Measurements from ENCODE around the gene DAB2. TPM values are rescaled to one million over a fixed set of nuclear protein-coding genes. Genes with fewer than 3 reads are reported as not detected.
A peak's percentile ranks its signal among the peaks of the same experiment; 100 is the strongest.

The DAB2 gene
- total and polyA plus RNA-seq, 12 donors, result 6.5 to 64.7 (median 22.3) TPM

GRCh38 chr5:39446231-39446630 is 21.5 kb upstream of the DAB2 start:
- TF ChIP-seq CTCF (IDR thresholded peaks at IDR 0.05), result no peak
- no peak overlapping the region for H3K4me3 ChIP-seq
- no peak for DNase-seq
- H3K36me3 ChIP-seq, result no peaks in the 10 kb centered on the region
- no peak for ATAC-seq
- H3K4me1 ChIP-seq, result peaks cover 0 to 11% (median 6%) of the 10 kb centered on the region in 9 donors
- WGBS, 2 donors, result 75% methylated on average over 3 of the region's 3 CpGs
- intact Hi-C loops (cut with DNase I), result no loop called here
- H3K9me3 ChIP-seq, result no peaks in the 10 kb centered on the region
- no peak overlapping the region for H3K27ac ChIP-seq
- H3K27me3 ChIP-seq, result no peaks in the 10 kb centered on the region

- H3K9me3 ChIP-seq, result no peaks in the 10 kb centered on the region
- peaks cover 0 to 22% (median 10%) of the 10 kb centered on the region in 9 donors for H3K4me1 ChIP-seq
- no peak for TF ChIP-seq CTCF (IDR thresholded peaks at IDR 0.05)
- intact Hi-C loops (cut with DNase I), result no loop called here
- no peak overlapping the region for H3K4me3 ChIP-seq
- WGBS, 2 donors, result 96 to 99% methylated on average over 2 of the region's 2 CpGs
- H3K27me3 ChIP-seq, result no peaks in the 10 kb centered on the region
- no peaks in the 10 kb centered on the region for H3K36me3 ChIP-seq
- no peak for DNase-seq
- no peak for ATAC-seq
- H3K27ac ChIP-seq, result no peak overlapping the region
These were observed 19.1 kb upstream of the DAB2 start for GRCh38 chr5:39443911-39444310.

- intact Hi-C loops (cut with DNase I), result no loop called here
These were observed 18.2 kb upstream of the DAB2 start for GRCh38 chr5:39442991-39443390.

GRCh38 chr5:39441838-39442237 is 17.1 kb upstream of the DAB2 start:
- H3K27ac ChIP-seq, result peak overlapping the region in 3 of 10 donors; percentile 6 to 41 (median 28)
- H3K36me3 ChIP-seq, result no peaks in the 10 kb centered on the region
- WGBS, 2 donors, result 58 to 65% methylated on average over 2 of the region's 2 CpGs
- intact Hi-C loops (cut with DNase I), result no loop called here
- H3K9me3 ChIP-seq, result no peaks in the 10 kb centered on the region
- DNase-seq (no peak), ATAC-seq (peak in 3 of 8 donors; percentile 37 to 55 (median 46))
- peaks cover 0 to 25% (median 10%) of the 10 kb centered on the region in 9 donors for H3K4me1 ChIP-seq
- TF ChIP-seq CTCF (IDR thresholded peaks at IDR 0.05), result no peak
- no peak overlapping the region for H3K4me3 ChIP-seq
- H3K27me3 ChIP-seq, result no peaks in the 10 kb centered on the region

More at GRCh38 chr5:39442991-39443390, 18.2 kb upstream of the DAB2 start:
- no peaks in the 10 kb centered on the region for H3K27me3 ChIP-seq
- TF ChIP-seq CTCF (IDR thresholded peaks at IDR 0.05), result no peak
- WGBS, 2 donors, result 80 to 96% methylated on average over 3 of the region's 3 CpGs
- H3K36me3 ChIP-seq, result no peaks in the 10 kb centered on the region
- no peak overlapping the region for H3K4me3 ChIP-seq
- no peaks in the 10 kb centered on the region for H3K9me3 ChIP-seq
- DNase-seq (no peak), ATAC-seq (no peak)
- no peak overlapping the region for H3K27ac ChIP-seq
- H3K4me1 ChIP-seq, result peaks cover 0 to 22% (median 10%) of the 10 kb centered on the region in 9 donors
